HCT116 (cell line): ENCODE results near the gene IMPA2. TPM values are rescaled to one million over a fixed set of nuclear protein-coding genes. Genes with fewer than 3 reads are reported as not detected.

Experiments
- ATAC-seq: fragments of 200-7000 bp; cut with Tn5 transposase; 2 replicates; pipeline ENCODE4 v1.9.1; 2020; ENCODE audit warnings: mild to moderate bottlenecking, moderate library complexity
- BruUV-seq: library from RNA; stranded (reverse); fragments of 400-500 nt; replicated peaks from 2 replicates; lab custom pipeline; 2021; lab: Mats Ljungman, UMichigan
- CTCF ChIA-PET: fragments of 300-600 bp; sonication (Branson Sonifier 250); formaldehyde crosslinking; loops from one replicate; lab custom pipeline; 2021; ENCODE audit warnings: antibody characterized with exemption; lab: Charles Lee
- POLR2A ChIA-PET: fragments of 300-600, 350-600 bp; sonication (Branson Sonifier 250); formaldehyde crosslinking; loops from one replicate; lab custom pipeline; 2021; ENCODE audit warnings: antibody characterized with exemption; lab: Charles Lee
- RAD21 ChIA-PET, 2 experiments: fragments of 300-600 bp; sonication (Branson Sonifier 250); formaldehyde crosslinking; loops; one replicate each; lab custom pipeline; 2023; ENCODE audit warnings: low total read pairs in 2 of 2; ENCODE audit not compliant: uncharacterized antibody in 2 of 2, unreplicated experiment in 2 of 2, low non-redundant PET in 1 of 2; lab: Charles Lee
- DNase-seq: peaks from one replicate; pipeline ENCODE4 v3.0.0-alpha.2; 2010; ENCODE audit warnings: low read depth, low spot score
- H2AFZ ChIP-seq: fragments of 200-600 bp; shearing (Covaris generic), sonication (generic); 2 replicates; pipeline ENCODE4 v1.6.1; 2017; ENCODE audit warnings: low read depth, mixed run types, mixed read lengths, antibody characterized with exemption, low read length; ENCODE audit not compliant: poor library complexity, severe bottlenecking
- H3K27ac ChIP-seq: 2 replicates; pipeline ENCODE4 v1.5.1; 2012; ENCODE audit warnings: low read depth, low read length
- H3K27me3 ChIP-seq: fragments of 200-600 bp; sonication (generic); 2 replicates; pipeline ENCODE4 v1.6.1; 2016; ENCODE audit warnings: mixed run types, low read length, mixed read lengths; ENCODE audit not compliant: insufficient read depth
- H3K36me3 ChIP-seq, 2 experiments: fragments of 200-500 bp in 1 of 2; fragments of 200-600 bp in 1 of 2; sonication (Bioruptor generic) in 1 of 2; sonication (generic) in 1 of 2; 2 replicates each; pipeline versions ENCODE4 v1.5.1 to v1.6.1; 2014 to 2016; ENCODE audit warnings: low read length in 2 of 2, inconsistent platforms in 1 of 2, mixed read lengths in 1 of 2, mixed run types in 1 of 2; ENCODE audit not compliant: insufficient read depth in 2 of 2, control insufficient read depth in 1 of 2
- H3K4me1 ChIP-seq, 2 experiments: fragments of 200-600 bp in 1 of 2; sonication (generic) in 1 of 2; 2 replicates each; pipeline versions ENCODE4 v1.5.1 to v1.6.1; 2012 to 2017; ENCODE audit warnings: low read length in 2 of 2, inconsistent platforms in 1 of 2, mild to moderate bottlenecking in 1 of 2, mixed read lengths in 1 of 2, mixed run types in 1 of 2, moderate library complexity in 1 of 2; ENCODE audit not compliant: insufficient read depth in 2 of 2, control insufficient read depth in 1 of 2
- H3K4me2 ChIP-seq: fragments of 200-600 bp; sonication (generic); 2 replicates; pipeline ENCODE4 v1.6.1; 2017; ENCODE audit warnings: mixed run types, low read length, mixed read lengths
- H3K4me3 ChIP-seq, 2 experiments: fragments of 200-600 bp in 1 of 2; sonication (generic) in 1 of 2; replicated peaks in 1 of 2; 2 replicates each; pipeline ENCODE4 v1.5.1; 2011 to 2016; ENCODE audit warnings: low read length in 2 of 2, control low read depth in 1 of 2, low read depth in 1 of 2, mild to moderate bottlenecking in 1 of 2, mixed read lengths in 1 of 2, mixed run types in 1 of 2
- H3K79me2 ChIP-seq: fragments of 200-600 bp; sonication (generic); 2 replicates; pipeline ENCODE4 v1.6.1; 2017; ENCODE audit warnings: mild to moderate bottlenecking, mixed run types, low read length, moderate library complexity, mixed read lengths; ENCODE audit not compliant: insufficient read depth
- H3K9ac ChIP-seq: fragments of 200-600 bp; sonication (generic); 2 replicates; pipeline ENCODE4 v1.6.1; 2016; ENCODE audit warnings: low read length, mixed read lengths
- H3K9me2 ChIP-seq: fragments of 200-600 bp; sonication (generic), shearing (Covaris generic); 2 replicates; pipeline ENCODE4 v1.6.1; 2017; ENCODE audit warnings: mixed run types, mild to moderate bottlenecking, moderate library complexity; ENCODE audit not compliant: insufficient read depth
- H3K9me3 ChIP-seq, 2 experiments: fragments of 200-500 bp in 1 of 2; fragments of 200-600 bp in 1 of 2; sonication (Bioruptor generic) in 1 of 2; sonication (generic) in 1 of 2; 2 replicates each; pipeline ENCODE4 v1.6.1; 2014 to 2017; ENCODE audit warnings: low read length in 2 of 2, mixed read lengths in 2 of 2, inconsistent platforms in 1 of 2, low read depth in 1 of 2, mild to moderate bottlenecking in 1 of 2, mixed run types in 1 of 2, moderate library complexity in 1 of 2; ENCODE audit not compliant: control insufficient read depth in 1 of 2, insufficient read depth in 1 of 2
- H4K20me1 ChIP-seq: fragments of 200-600 bp; sonication (generic), shearing (Covaris generic); 2 replicates; pipeline ENCODE4 v1.6.1; 2017; ENCODE audit warnings: mixed run types, mild to moderate bottlenecking, moderate library complexity; ENCODE audit not compliant: insufficient read depth
- CBX3 ChIP-seq: IDR thresholded peaks from 2 replicates; pipeline ENCODE4 v1.6.1; 2012; ENCODE audit warnings: low read depth
- CEBPB ChIP-seq: IDR thresholded peaks from 2 replicates; pipeline ENCODE4 v1.6.1; 2012; ENCODE audit warnings: low read depth
- ELF1 ChIP-seq: IDR thresholded peaks from 2 replicates; pipeline ENCODE4 v1.6.1; 2012; ENCODE audit warnings: low read depth, borderline replicate concordance
- EZH2 ChIP-seq: fragments of 200-600 bp; sonication (generic); IDR thresholded peaks from 2 replicates; pipeline ENCODE4 v1.6.1; 2017; ENCODE audit warnings: antibody characterized with exemption, mixed run types
- POLR2A ChIP-seq: IDR thresholded peaks from 2 replicates; pipeline ENCODE4 v1.7.0; 2011; ENCODE audit warnings: borderline replicate concordance; ENCODE audit not compliant: insufficient read depth, insufficient read length; ENCODE audit errors: extremely low read depth
- POLR2AphosphoS5 ChIP-seq: IDR thresholded peaks from 2 replicates; pipeline ENCODE4 v1.6.1; 2011; ENCODE audit warnings: mild to moderate bottlenecking, low read depth, low read length, moderate library complexity
- RAD21 ChIP-seq: IDR thresholded peaks from 2 replicates; pipeline ENCODE4 v1.6.1; 2012; ENCODE audit warnings: low read depth, mild to moderate bottlenecking
- SIN3A ChIP-seq: IDR thresholded peaks from 2 replicates; pipeline ENCODE4 v1.6.1; 2012; ENCODE audit warnings: low read depth
- SP1 ChIP-seq: IDR thresholded peaks from 2 replicates; pipeline ENCODE4 v1.6.1; 2012; ENCODE audit warnings: low read depth
- SRF ChIP-seq: IDR thresholded peaks from 2 replicates; pipeline ENCODE4 v1.6.1; 2012; ENCODE audit warnings: low read depth
- YY1 ChIP-seq: IDR thresholded peaks from 2 replicates; pipeline ENCODE4 v1.6.1; 2011; ENCODE audit warnings: low read length, low read depth, moderate library complexity, mild to moderate bottlenecking; ENCODE audit not compliant: insufficient replicate concordance; ENCODE audit errors: extremely low read depth
- ZFX ChIP-seq: fragments of 450-650 bp; IDR thresholded peaks from 2 replicates; pipeline ENCODE4 v1.6.1; 2017
- ZNF274 ChIP-seq: fragments of 200-500 bp; sonication (Bioruptor generic); IDR thresholded peaks from 2 replicates; pipeline ENCODE4 v1.6.1; 2014; ENCODE audit warnings: mild to moderate bottlenecking, low read depth, low read length, inconsistent platforms
- intact Hi-C: fragments of 100-400 bp; cut with micrococcal nuclease; formaldehyde crosslinking; loops from 2 replicates; pipeline ENCODE4 v1.10.0; 2022
- total RNA-seq: library from RNA; stranded (reverse); gene quantifications from one replicate; pipeline ENCODE4 v1.2.1, GENCODE V29; 2021; ENCODE audit not compliant: unreplicated experiment
- TF ChIP-seq, protein P1 (sequence below): IDR thresholded peaks from 2 replicates; pipeline ENCODE4 v1.6.1; 2012
- TF ChIP-seq, protein P2 (sequence below): IDR thresholded peaks from 2 replicates; pipeline ENCODE4 v1.6.1; 2011; ENCODE audit warnings: mild to moderate bottlenecking, low read length, moderate library complexity; ENCODE audit not compliant: insufficient replicate concordance; ENCODE audit errors: extremely low read depth

The IMPA2 gene
- total RNA-seq, 1 experiment from 2014 or later: 32.5 TPM

DNA sequence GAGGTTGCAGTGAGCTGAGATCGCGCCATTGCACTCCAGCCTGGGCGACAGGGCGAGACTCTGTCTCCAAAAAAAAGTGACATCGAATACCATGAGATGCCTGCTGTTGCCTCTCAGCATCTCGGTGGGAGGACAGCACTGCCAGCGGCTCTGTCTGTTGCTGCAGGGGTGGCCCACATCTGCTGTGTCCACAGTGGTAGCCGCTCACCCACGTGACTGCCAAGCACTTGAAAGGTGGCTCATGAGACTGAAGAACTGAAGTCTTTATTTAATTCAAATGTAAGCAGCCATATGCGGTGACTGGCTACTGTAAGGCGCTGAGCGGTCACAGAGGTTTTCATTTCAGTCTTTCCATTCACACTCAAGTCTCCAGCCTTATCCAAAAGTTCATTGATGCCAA is 25.8 kb downstream of the IMPA2 start:
- ChIA-PET RAD21 (no interaction called here), POLR2A (no interaction called here), CTCF (no interaction called here)
- no peaks in the 10 kb centered on the region for H3K9me3 ChIP-seq
- H3K79me2 ChIP-seq: no peaks in the 10 kb centered on the region
- no peak overlapping the region for H3K9ac ChIP-seq
- no peak overlapping the region for H3K4me3 ChIP-seq
- no TSS peak for BruUV-seq
- H3K4me2 ChIP-seq: no peak overlapping the region
- H3K9me2 ChIP-seq: no peaks in the 10 kb centered on the region
- no peaks in the 10 kb centered on the region for H3K4me1 ChIP-seq
- no peak overlapping the region for H2AFZ ChIP-seq
- intact Hi-C loops: no loop called here
- H4K20me1 ChIP-seq: no peaks in the 10 kb centered on the region
- ATAC-seq: no peak
- DNase-seq: no peak
- no peaks in the 10 kb centered on the region for H3K27me3 ChIP-seq
- no peak overlapping the region for H3K27ac ChIP-seq
- TF ChIP-seq YY1 (no peak), RAD21 (no peak), POLR2A (no peak), CEBPB (no peak), ELF1 (no peak), EZH2 (no peak), CBX3 (no peak), SIN3A (no peak), SP1 (no peak), SRF (no peak), ZNF274 (no peak), ZFX (no peak), POLR2AphosphoS5 (no peak)
- TF ChIP-seq, protein P1, sequence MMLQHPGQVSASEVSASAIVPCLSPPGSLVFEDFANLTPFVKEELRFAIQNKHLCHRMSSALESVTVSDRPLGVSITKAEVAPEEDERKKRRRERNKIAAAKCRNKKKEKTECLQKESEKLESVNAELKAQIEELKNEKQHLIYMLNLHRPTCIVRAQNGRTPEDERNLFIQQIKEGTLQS: no peak
- TF ChIP-seq, protein P2, sequence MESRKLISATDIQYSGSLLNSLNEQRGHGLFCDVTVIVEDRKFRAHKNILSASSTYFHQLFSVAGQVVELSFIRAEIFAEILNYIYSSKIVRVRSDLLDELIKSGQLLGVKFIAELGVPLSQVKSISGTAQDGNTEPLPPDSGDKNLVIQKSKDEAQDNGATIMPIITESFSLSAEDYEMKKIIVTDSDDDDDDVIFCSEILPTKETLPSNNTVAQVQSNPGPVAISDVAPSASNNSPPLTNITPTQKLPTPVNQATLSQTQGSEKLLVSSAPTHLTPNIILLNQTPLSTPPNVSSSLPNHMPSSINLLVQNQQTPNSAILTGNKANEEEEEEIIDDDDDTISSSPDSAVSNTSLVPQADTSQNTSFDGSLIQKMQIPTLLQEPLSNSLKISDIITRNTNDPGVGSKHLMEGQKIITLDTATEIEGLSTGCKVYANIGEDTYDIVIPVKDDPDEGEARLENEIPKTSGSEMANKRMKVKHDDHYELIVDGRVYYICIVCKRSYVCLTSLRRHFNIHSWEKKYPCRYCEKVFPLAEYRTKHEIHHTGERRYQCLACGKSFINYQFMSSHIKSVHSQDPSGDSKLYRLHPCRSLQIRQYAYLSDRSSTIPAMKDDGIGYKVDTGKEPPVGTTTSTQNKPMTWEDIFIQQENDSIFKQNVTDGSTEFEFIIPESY: no peak
- H3K36me3 ChIP-seq: no peaks in the 10 kb centered on the region; a peak in 2 of 4 replicates
